Measurements from ENCODE around the gene MAML3.

MAML3 gene

DNA sequence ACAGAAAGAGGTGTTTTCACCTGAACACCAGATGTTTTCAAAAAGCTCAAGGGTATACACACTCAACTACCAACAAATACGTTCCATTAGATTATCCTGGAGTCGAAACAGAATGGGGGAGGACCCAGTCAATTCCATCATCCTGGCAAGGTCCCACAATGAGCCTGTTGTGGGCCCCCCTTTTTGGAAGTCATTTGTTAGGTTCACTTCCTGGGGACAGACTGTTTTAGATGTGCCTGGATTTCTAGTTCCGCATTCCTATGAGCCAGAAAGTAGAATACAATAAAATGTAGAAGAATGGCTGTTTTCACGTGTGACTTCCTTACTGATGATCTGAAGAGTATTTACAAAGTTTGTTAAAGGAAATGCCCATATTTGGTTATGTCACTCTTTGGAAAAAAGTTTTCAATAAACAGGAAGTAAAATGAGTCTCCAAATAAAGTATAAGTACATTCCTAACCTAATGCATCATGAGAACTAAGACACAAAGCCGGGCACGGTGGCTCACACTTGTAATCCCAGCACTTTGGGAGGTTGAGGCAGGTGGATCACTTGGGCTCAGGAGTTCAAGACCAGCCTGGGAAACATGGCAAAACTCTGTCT, 192.5 kb downstream of the MAML3 start:
- Histone ChIP-seq H3K27ac (ENCODE audit: low read depth in 2 of 2, low read length in 2 of 2) (no peak overlapping the region), H3K4me3 (ENCODE audit: low read length in 2 of 2) (no peak overlapping the region), H3K4me1 (ENCODE audit: control insufficient read depth in 2 of 2, insufficient read depth in 2 of 2, low read length in 2 of 2) (no peaks in the 10 kb centered on the region), H3K36me3 (ENCODE audit: control insufficient read depth in 2 of 2, insufficient read depth in 2 of 2, low read length in 2 of 2) (no peaks in the 10 kb centered on the region), H3K9me3 (ENCODE audit: control insufficient read depth in 2 of 2, low read length in 2 of 2) (no peaks in the 10 kb centered on the region), H3K27me3 (ENCODE audit: control insufficient read depth in 2 of 2, insufficient read depth in 2 of 2, low read length in 2 of 2) (no peaks in the 10 kb centered on the region), H3K9ac (ENCODE audit: low read depth in 1 of 2, low read length in 2 of 2) (no peak overlapping the region)

DNA sequence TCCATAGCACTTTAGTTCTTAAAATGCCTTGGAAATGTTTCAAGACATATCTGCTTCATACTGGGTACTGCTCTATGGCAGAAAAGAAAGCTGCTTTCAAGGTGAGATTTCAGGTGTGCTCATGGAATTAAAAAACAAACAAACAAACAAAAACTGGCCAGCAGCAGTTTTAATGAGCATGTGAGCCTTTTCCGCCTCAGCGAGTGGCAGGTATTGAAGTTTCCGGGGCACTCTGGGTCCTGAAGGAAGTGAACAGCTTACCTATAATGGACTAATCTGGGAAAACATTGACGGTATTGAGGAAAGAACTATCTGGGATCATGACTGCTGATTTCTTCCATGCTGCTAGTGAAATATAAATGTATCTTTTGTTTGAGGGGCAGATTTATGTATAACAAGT, 194.6 kb downstream of the MAML3 start:
- no peak overlapping the region for H3K27ac ChIP-seq (ENCODE audit: low read depth in 2 of 2, low read length in 2 of 2)
- no peaks in the 10 kb centered on the region for H3K4me1 ChIP-seq (ENCODE audit: control insufficient read depth in 2 of 2, insufficient read depth in 2 of 2, low read length in 2 of 2)
- no peaks in the 10 kb centered on the region for H3K9me3 ChIP-seq (ENCODE audit: control insufficient read depth in 2 of 2, low read length in 2 of 2)
- no peak overlapping the region for H3K9ac ChIP-seq (ENCODE audit: low read depth in 1 of 2, low read length in 2 of 2)
- no peaks in the 10 kb centered on the region for H3K36me3 ChIP-seq (ENCODE audit: control insufficient read depth in 2 of 2, insufficient read depth in 2 of 2, low read length in 2 of 2)
- no peaks in the 10 kb centered on the region for H3K27me3 ChIP-seq (ENCODE audit: control insufficient read depth in 2 of 2, insufficient read depth in 2 of 2, low read length in 2 of 2)
- H3K4me3 ChIP-seq (ENCODE audit: low read length in 2 of 2), result no peak overlapping the region

DNA sequence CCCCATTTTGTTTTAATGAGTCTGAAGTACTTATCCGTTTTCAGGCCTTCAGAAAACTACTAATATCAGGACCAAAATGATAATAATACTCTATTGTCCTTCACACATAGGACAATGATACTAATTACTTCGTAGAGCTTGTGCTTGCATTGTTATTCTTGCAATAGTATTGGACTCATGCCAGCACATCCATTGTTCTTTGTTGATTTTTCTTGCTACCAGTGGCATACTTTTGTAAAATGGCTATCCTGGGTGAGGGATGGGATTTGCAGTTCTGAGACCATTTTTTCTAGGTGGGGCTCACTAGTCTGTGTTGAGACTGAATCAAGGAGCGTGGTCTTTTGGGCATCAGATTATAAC, 195.3 kb downstream of the MAML3 start:
- no peak overlapping the region for H3K27ac ChIP-seq (ENCODE audit: low read depth in 2 of 2, low read length in 2 of 2)
- H3K36me3 ChIP-seq (ENCODE audit: control insufficient read depth in 2 of 2, insufficient read depth in 2 of 2, low read length in 2 of 2), result no peaks in the 10 kb centered on the region
- no peak overlapping the region for H3K4me3 ChIP-seq (ENCODE audit: low read length in 2 of 2)
- H3K27me3 ChIP-seq (ENCODE audit: control insufficient read depth in 2 of 2, insufficient read depth in 2 of 2, low read length in 2 of 2), result no peaks in the 10 kb centered on the region
- no peaks in the 10 kb centered on the region for H3K4me1 ChIP-seq (ENCODE audit: control insufficient read depth in 2 of 2, insufficient read depth in 2 of 2, low read length in 2 of 2)
- no peaks in the 10 kb centered on the region for H3K9me3 ChIP-seq (ENCODE audit: control insufficient read depth in 2 of 2, low read length in 2 of 2)
- H3K9ac ChIP-seq (ENCODE audit: low read depth in 1 of 2, low read length in 2 of 2), result no peak overlapping the region

DNA sequence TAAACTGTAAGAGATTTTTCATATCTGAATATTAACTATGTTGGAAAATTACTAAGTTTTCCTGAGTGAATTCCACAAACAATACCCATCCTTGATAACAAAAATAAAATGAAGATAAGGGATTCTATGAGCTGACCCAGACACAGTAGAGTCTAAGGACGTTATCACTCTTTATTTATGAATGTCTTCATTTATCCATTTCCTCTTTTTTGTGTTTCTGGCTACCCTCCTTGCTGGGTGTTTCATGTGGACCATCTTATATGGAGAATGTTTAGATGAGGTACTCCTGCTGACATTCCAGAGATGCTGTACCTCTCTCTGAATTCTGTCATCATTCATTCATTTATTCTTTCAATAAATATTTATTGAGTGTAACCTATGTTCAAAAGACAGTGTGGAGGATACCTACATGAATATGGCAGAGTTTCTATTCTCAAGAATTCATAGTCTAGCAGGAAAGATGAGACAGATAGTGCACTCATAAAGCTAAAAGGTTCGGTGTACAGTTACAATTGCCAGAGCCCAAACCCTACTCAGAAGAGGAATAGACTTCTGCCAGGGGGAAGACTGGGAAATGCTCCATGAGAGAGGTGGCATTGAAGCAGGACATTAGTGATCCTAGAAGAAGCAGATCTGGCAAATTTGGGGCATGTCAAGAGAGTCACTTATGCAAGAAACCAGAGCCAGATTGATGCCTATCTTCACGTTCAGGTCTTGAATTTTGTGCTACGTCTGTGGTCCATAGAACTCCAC, 195.8 kb downstream of the MAML3 start:
- Histone ChIP-seq H3K9me3 (ENCODE audit: control insufficient read depth in 2 of 2, low read length in 2 of 2) (no peaks in the 10 kb centered on the region), H3K36me3 (ENCODE audit: control insufficient read depth in 2 of 2, insufficient read depth in 2 of 2, low read length in 2 of 2) (no peaks in the 10 kb centered on the region), H3K9ac (ENCODE audit: low read depth in 1 of 2, low read length in 2 of 2) (no peak overlapping the region), H3K4me1 (ENCODE audit: control insufficient read depth in 2 of 2, insufficient read depth in 2 of 2, low read length in 2 of 2) (no peaks in the 10 kb centered on the region), H3K27me3 (ENCODE audit: control insufficient read depth in 2 of 2, insufficient read depth in 2 of 2, low read length in 2 of 2) (no peaks in the 10 kb centered on the region), H3K27ac (ENCODE audit: low read depth in 2 of 2, low read length in 2 of 2) (no peak overlapping the region), H3K4me3 (ENCODE audit: low read length in 2 of 2) (no peak overlapping the region)

DNA sequence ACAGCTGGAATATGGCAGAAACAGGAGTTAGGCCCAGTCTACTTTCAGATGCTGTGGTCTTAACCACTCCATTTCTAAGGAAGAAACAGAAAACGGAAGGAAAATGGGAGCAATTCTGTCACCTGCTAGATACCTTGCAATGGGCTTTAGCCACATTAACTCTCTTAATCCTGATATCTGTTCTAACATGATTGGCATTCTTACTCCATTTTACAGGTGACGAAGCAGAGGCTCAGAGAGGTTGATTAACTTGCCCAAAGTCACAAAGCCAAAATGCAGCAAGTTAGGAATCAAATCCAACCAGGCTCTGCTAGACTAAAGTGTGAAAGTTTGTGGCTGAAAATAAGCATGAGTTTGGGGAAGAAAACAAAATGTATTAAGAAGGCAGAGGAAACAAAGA, 196.9 kb downstream of the MAML3 start:
- Histone ChIP-seq H3K9me3 (ENCODE audit: control insufficient read depth in 2 of 2, low read length in 2 of 2) (no peaks in the 10 kb centered on the region), H3K4me1 (ENCODE audit: control insufficient read depth in 2 of 2, insufficient read depth in 2 of 2, low read length in 2 of 2) (no peaks in the 10 kb centered on the region), H3K36me3 (ENCODE audit: control insufficient read depth in 2 of 2, insufficient read depth in 2 of 2, low read length in 2 of 2) (no peaks in the 10 kb centered on the region), H3K27me3 (ENCODE audit: control insufficient read depth in 2 of 2, insufficient read depth in 2 of 2, low read length in 2 of 2) (no peaks in the 10 kb centered on the region), H3K4me3 (ENCODE audit: low read length in 2 of 2) (no peak overlapping the region), H3K27ac (ENCODE audit: low read depth in 2 of 2, low read length in 2 of 2) (no peak overlapping the region), H3K9ac (ENCODE audit: low read depth in 1 of 2, low read length in 2 of 2) (no peak overlapping the region)

DNA sequence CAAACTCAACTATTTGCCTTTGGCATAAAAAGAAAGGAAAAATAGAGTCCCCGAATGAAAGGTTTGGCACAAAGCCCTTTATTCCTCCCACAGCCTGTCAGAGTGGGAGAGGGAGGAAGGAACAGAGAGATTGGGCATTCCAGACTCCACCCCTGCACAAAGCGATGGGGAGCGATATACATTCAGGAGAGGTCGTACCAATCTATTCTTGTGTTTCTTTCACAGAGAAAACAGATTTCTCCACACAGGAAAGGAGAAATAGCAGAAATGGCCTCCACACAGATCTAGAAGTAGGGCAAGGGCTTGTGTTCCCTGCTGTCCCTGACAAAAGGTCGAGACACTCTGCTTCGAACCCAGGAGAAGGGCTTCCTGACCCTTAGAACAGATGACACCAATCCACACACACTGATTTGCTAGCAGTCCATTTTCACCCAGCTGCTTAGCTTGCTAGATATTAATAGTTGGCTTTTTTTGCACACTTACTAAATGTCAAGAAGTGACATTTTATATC, 197.4 kb downstream of the MAML3 start:
- Histone ChIP-seq H3K9ac (ENCODE audit: low read depth in 1 of 2, low read length in 2 of 2) (no peak overlapping the region), H3K36me3 (ENCODE audit: control insufficient read depth in 2 of 2, insufficient read depth in 2 of 2, low read length in 2 of 2) (no peaks in the 10 kb centered on the region), H3K9me3 (ENCODE audit: control insufficient read depth in 2 of 2, low read length in 2 of 2) (no peaks in the 10 kb centered on the region), H3K27me3 (ENCODE audit: control insufficient read depth in 2 of 2, insufficient read depth in 2 of 2, low read length in 2 of 2) (no peaks in the 10 kb centered on the region), H3K4me1 (ENCODE audit: control insufficient read depth in 2 of 2, insufficient read depth in 2 of 2, low read length in 2 of 2) (no peaks in the 10 kb centered on the region), H3K27ac (ENCODE audit: low read depth in 2 of 2, low read length in 2 of 2) (no peak overlapping the region), H3K4me3 (ENCODE audit: low read length in 2 of 2) (no peak overlapping the region)

DNA sequence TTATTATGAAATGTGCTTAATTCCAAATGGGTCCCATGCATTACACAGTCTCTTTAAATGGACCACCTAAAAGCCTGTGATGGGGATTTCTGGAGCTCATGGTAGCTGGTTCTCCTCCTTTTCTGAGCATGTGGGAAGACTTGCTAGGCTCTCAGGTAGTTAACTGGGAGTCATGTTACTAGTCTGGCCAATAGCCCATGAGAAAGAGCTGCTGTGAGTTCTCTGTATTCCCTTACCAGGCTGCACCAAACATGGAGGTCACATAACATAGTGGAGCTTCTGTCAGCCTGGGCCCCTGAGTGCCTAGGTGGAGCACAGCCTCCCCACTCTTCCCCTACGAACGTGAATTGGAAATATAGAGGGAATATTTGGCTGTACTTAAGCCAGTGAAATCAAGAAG, 198.4 kb downstream of the MAML3 start:
- Histone ChIP-seq H3K36me3 (ENCODE audit: control insufficient read depth in 2 of 2, insufficient read depth in 2 of 2, low read length in 2 of 2) (no peaks in the 10 kb centered on the region), H3K9me3 (ENCODE audit: control insufficient read depth in 2 of 2, low read length in 2 of 2) (no peaks in the 10 kb centered on the region), H3K27me3 (ENCODE audit: control insufficient read depth in 2 of 2, insufficient read depth in 2 of 2, low read length in 2 of 2) (no peaks in the 10 kb centered on the region), H3K9ac (ENCODE audit: low read depth in 1 of 2, low read length in 2 of 2) (no peak overlapping the region), H3K4me1 (ENCODE audit: control insufficient read depth in 2 of 2, insufficient read depth in 2 of 2, low read length in 2 of 2) (no peaks in the 10 kb centered on the region), H3K4me3 (ENCODE audit: low read length in 2 of 2) (no peak overlapping the region), H3K27ac (ENCODE audit: low read depth in 2 of 2, low read length in 2 of 2) (no peak overlapping the region)

DNA sequence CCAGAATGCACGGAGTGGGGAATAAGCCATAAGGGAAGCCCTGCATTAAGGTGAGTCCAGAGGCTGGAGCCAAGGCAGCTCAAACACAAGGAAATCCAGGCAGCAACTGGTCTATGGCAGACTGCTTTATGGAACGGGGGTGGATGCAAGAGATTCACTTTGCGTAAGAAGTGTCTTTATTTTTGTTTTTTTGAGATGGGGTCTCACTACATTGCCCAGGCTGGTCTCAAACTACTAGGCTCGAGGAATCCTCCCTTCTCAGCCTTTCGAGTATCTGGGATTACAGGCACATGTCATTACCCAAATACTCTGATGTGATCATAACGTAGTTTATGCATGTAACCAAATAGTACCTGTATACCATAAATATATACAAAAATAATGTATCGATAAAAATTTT, 199.5 kb downstream of the MAML3 start:
- no peak overlapping the region for H3K9ac ChIP-seq (ENCODE audit: low read depth in 1 of 2, low read length in 2 of 2)
- no peaks in the 10 kb centered on the region for H3K36me3 ChIP-seq (ENCODE audit: control insufficient read depth in 2 of 2, insufficient read depth in 2 of 2, low read length in 2 of 2)
- no peak overlapping the region for H3K27ac ChIP-seq (ENCODE audit: low read depth in 2 of 2, low read length in 2 of 2)
- H3K27me3 ChIP-seq (ENCODE audit: control insufficient read depth in 2 of 2, insufficient read depth in 2 of 2, low read length in 2 of 2), result no peaks in the 10 kb centered on the region
- no peaks in the 10 kb centered on the region for H3K9me3 ChIP-seq (ENCODE audit: control insufficient read depth in 2 of 2, low read length in 2 of 2)
- H3K4me1 ChIP-seq (ENCODE audit: control insufficient read depth in 2 of 2, insufficient read depth in 2 of 2, low read length in 2 of 2), result no peaks in the 10 kb centered on the region
- H3K4me3 ChIP-seq (ENCODE audit: low read length in 2 of 2), result no peak overlapping the region

DNA sequence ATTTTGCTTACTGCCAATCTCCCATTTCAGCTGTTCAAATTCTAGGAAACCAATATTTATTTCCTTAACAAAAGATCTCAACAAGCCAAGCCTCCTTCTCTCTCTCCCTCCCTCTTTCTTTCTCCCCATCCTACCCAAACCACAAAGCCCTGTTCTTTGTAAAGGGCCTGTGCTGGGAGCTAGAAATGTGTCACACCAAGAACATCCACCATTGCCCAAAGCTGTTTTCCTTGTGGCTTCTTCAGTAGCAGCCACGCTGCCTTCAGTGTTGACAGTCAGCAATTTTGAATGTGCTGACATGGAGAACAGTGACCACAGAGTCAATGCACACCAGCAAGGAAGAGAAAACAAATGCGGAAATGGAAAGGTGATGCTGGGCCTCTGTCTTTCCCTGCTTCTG, 203.0 kb downstream of the MAML3 start:
- Histone ChIP-seq H3K4me1 (ENCODE audit: control insufficient read depth in 2 of 2, insufficient read depth in 2 of 2, low read length in 2 of 2) (no peaks in the 10 kb centered on the region), H3K9ac (ENCODE audit: low read depth in 1 of 2, low read length in 2 of 2) (no peak overlapping the region), H3K27me3 (ENCODE audit: control insufficient read depth in 2 of 2, insufficient read depth in 2 of 2, low read length in 2 of 2) (no peaks in the 10 kb centered on the region), H3K27ac (ENCODE audit: low read depth in 2 of 2, low read length in 2 of 2) (no peak overlapping the region), H3K9me3 (ENCODE audit: control insufficient read depth in 2 of 2, low read length in 2 of 2) (no peaks in the 10 kb centered on the region), H3K36me3 (ENCODE audit: control insufficient read depth in 2 of 2, insufficient read depth in 2 of 2, low read length in 2 of 2) (no peaks in the 10 kb centered on the region), H3K4me3 (ENCODE audit: low read length in 2 of 2) (no peak overlapping the region)

DNA sequence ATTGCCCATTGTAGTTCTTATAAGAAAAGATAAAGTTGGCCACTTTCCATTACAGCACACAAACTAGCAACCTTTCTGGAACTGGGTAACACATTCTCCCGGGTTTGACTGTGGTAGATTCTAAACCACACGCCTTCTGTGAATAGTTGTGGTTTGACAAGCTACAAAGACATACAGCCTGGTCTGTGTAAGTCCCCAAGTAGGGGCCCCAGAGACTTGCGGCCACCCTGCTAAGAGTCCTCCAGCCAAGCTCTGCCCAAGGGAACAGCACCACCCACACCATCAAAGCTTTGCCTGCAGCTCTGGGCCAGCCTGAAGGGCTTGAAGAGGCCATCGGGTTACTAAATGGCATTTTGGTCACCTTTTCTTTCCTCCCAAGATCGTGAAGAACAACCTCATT, 203.4 kb downstream of the MAML3 start:
- H3K9me3 ChIP-seq (ENCODE audit: control insufficient read depth in 2 of 2, low read length in 2 of 2), result no peaks in the 10 kb centered on the region
- no peaks in the 10 kb centered on the region for H3K27me3 ChIP-seq (ENCODE audit: control insufficient read depth in 2 of 2, insufficient read depth in 2 of 2, low read length in 2 of 2)
- H3K9ac ChIP-seq (ENCODE audit: low read depth in 1 of 2, low read length in 2 of 2), result no peak overlapping the region
- no peak overlapping the region for H3K4me3 ChIP-seq (ENCODE audit: low read length in 2 of 2)
- H3K36me3 ChIP-seq (ENCODE audit: control insufficient read depth in 2 of 2, insufficient read depth in 2 of 2, low read length in 2 of 2), result no peaks in the 10 kb centered on the region
- H3K27ac ChIP-seq (ENCODE audit: low read depth in 2 of 2, low read length in 2 of 2), result no peak overlapping the region
- H3K4me1 ChIP-seq (ENCODE audit: control insufficient read depth in 2 of 2, insufficient read depth in 2 of 2, low read length in 2 of 2), result no peaks in the 10 kb centered on the region
